Stimulated activated CD4-positive, alpha-beta T cell treated with anti-CD3 and anti-CD28 coated beads, Interleukin-12 subunit alpha, Interleukin-12 subunit beta, amount 100 ng/mL, for 4 hours (primary cell): ENCODE data around the gene PKM.
A peak's percentile ranks its signal among the peaks of the same experiment; 100 is the strongest.

Experiments used
- DNase-seq: peaks from one replicate; pipeline ENCODE4 v3.0.0-alpha.2; 2020

The PKM gene

DNA sequence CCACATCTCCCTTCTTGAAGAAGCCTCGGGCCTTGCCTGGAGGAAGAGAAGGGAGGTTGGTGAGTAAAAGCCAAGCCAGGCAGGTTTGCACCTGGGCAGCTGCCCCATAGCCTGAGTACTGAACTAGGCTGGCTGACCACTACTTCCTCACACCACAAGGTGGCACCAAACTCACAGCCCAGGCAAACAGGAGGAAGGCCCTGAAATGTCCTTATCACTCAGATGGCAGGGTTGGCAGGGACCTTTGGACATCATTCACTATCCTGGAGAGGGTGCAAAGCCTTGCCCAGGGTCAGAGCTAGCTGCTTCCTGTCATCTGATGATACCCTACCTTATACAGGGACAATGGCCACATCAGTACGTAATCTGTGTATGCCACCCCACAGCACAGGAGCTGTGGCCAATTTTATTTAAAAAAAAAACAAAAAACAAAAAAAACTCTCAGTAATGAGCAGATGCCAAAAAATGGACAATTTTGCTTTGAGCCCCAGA is 31.2 kb downstream of the PKM start:
- DNase-seq: peak; percentile 60

- DNase-seq: no peak
Measured at GRCh38 chr15:72199205-72199515, 31.8 kb downstream of the PKM start.

DNA sequence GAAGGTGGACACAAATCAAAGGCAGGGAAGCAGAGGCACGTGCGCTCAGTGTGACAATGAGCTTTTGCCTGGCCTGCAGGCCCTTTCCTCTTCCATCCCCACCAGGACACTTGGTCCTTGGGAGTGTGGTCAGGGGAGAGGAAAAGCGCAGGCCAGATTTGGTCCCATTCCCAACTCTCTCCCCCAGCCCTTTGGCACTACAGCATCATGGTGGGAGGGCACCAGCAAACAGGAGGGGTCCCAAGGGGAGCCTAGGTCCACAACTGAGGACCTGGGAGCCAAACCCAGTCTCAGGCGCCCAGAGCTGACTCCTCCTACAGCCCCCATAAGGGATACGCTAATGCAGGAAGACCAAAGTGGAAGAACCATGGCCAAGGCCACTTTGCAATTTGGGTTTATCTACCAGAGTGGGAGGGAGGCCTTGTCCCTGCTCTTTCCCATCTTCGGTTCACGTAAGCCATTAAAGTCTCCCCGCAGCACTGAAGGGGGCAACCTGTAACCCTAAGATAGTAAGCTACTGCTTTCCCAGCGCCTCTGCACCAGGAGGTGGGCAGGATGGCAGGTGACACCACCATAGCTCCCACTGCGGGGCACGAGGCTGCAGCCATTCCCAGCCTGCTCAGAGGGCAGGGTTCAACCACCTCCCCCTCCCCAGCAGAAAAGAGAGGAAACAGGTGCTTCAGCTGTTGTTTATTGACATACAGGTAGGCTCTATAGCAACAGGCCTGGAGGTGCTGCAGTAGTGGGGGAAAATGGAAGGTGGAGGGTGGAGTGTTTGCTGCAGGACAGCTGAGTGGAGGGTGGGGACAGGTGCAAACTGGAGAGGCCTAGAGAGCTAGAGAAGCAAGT is 32.4 kb downstream of the PKM start:
- no peak for DNase-seq

- peak; percentile 45 for DNase-seq
Measured at GRCh38 chr15:72197460-72198355, 33.3 kb downstream of the PKM start, which contains the start of gene GRAMD2A. GRAMD2A (minus strand) TSS chr15:72197787.

- no peak for DNase-seq
Measured at GRCh38 chr15:72197041-72197459, 33.9 kb downstream of the PKM start.

DNA sequence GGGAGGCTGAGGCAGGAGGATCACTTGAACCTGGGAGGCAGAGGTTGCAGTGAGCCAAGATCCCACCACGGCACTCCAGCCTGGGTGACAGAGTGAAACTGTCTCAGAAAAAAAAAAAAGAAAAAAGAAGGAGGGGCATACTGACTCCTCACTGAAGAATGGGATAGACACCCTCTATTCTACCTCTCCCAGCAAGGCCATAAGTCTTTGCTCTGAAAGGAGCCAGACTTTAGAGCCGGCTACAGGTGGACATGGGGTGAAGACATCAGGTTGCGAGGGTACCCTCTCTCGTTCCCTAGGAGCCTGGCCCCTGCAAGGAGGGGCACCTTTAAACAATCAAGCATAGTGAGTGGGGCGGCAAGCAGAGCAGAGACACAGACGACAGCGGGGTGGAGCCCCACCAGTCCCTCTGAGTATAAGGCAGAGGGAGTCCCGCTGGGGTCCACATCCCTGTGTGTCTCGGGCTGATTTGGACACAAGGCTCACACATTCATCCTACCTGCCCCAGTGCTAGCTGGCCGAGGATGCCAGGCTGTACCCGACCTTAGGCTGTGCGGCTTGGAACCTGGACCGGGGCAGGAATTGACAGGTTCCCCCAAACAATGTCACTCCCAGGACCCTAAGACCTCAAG is 34.5 kb downstream of the PKM start:
- no peak for DNase-seq

GRCh38 chr15:72195101-72195511 is 35.9 kb downstream of the PKM start:
- DNase-seq: no peak

DNA sequence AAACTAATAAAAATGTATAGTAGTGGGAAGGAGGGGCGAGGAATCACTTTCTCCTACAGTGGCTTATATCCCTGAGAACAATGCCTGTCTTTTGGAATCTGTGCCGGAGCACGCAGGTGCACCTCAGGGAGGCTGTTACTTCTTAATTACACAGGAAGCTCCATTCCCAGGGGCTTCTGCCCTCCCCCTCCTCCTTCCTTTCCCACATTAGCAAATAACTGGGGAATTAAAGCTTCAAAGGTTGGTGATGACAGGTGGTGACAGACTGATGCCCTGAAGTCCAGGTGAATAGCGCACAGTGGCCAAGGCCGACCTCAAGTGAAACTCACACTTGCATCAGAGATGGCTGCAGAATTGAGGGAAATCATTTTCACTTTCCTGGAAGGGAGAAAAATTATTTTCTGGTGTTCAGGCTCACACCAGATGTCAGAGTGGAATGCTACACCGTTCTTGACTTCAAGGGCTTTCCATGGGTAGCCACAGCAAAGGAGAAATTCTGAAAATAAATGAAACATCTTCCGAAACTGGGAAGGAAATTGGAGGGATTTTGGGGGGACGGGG is 37.1 kb downstream of the PKM start:
- DNase-seq: no peak

- DNase-seq: no peak
Measured at GRCh38 chr15:72192416-72192815, 38.6 kb downstream of the PKM start.

DNA sequence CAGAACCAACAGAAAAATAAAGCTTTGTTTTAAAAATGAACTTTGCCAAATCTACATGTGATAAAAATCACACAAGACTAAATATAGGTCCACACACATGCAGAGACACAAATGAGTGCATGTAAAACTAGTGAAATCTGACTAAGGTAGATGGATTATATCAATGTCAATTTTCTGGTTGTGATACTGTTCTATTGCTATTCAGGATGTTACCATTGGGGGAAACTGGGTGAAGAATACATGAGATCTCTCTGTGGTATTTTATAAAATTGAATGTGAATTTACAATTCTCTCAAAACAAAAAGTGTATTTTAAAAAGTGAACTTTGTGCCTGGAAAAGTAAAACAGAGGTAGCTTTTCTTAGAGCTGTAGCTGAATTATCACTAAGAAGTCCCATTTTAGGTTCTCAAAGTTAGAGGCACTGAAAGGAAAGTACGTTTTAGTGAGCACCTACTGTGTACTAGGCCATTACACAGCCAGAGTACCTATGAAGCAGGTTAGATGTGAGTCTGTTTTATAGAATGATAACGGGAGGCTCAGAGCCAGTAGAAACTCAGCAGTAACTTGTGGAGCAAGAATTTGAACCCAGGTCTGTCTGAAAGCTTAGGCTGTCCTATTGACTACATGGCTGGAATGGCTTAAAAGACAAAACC is 41.6 kb downstream of the PKM start:
- DNase-seq: no peak

GRCh38 chr15:72184165-72184811 is 46.7 kb downstream of the PKM start:
- no peak for DNase-seq

- no peak for DNase-seq
Measured at GRCh38 chr15:72183781-72184164, 47.2 kb downstream of the PKM start.

DNA sequence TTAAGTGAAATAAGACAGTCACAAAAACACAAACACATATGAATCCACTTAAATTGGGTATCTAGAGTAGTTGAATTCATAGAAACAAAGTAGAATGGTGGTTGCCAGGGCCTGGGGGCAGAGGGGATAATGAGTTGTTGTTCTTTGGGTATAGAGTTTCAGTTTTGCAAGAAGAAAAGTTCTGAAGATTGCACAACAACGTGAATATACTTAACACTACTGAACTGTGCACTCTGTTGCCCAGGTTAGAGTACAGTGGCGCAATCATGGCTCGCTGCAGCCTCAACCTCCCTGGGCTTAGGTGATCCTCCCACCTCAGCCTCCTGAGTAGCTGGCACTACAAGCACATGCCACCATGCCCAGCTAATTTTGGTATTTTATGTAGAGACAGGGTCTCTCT is 48.3 kb downstream of the PKM start:
- no peak for DNase-seq

DNA sequence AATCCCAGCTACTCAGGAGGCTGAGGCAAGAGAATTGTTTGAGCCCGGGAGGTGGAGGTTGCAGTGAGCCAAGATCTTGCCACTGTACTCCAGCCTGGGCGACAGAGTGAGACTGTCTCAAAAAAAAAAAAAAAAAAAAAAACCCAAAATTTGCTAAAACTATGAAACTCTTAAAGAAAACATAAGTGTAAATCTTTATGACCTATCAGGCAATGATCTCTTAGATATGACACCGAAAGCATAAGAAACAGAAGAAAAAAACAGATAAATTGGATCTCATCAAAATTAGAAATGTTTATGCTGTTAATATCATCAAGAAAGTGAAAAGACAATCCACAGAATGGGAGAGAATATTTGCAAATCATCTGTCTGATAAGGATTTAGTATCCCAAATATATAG is 48.7 kb downstream of the PKM start:
- DNase-seq: no peak

DNA sequence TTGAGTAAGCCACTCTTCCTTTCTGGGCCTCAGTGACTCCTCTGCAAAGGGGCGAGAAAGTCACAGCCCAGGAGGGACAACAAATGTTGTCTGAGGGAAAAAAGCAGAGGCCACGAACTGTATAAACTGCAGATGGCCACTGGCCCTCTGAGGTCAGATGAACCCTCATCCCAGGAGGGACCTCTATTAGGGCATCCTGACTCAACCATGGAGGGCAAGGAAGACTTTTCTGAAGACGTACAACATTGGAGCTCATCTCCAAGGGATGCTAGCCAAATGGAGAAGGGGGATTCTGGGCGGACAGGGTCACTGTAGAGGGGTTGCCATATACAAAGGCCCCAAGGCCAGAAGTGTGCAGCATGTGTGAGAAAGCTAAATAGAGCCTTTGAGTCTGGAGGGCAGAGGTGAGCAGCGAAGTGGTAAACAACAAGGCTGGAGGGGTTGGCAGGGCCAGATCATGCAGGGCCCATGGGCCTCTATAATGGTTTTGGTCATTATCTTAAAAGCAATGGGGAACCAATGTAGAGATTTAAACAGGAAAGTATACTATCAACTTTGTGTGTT is 50.1 kb downstream of the PKM start:
- no peak for DNase-seq

- no peak for DNase-seq
Measured at GRCh38 chr15:72179950-72180581, 50.9 kb downstream of the PKM start.

DNA sequence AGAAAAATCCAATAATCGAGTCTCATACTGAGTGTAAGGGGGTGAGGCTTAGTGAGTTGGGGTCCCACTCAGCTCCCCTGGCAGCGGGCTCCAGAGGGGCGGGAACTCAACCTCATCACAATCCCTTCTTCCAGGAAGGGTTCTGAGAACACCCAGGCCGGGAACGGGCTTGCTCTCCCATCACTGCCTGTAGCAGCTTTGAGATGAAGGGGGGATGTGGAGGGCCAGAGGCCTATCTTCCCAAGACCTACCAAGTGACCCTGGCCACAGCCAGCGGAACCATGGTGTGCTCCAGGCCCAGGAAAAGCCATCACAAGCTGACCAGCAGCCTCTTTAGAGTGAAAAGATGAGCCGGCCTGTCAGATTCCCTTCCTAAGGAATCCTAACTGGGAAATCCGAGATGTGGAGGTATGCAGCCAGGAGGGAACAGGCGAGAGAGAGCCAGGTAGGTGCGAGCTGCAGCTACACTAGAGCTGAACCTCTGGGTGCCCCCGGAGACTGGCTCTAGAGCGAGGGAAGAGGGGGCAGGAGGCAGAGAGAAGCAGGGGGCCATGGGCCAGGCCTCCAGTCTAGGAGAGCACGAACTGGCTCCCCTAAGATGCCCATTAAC is 51.9 kb downstream of the PKM start:
- no peak for DNase-seq

- DNase-seq: no peak
Measured at GRCh38 chr15:72176743-72177142, 54.2 kb downstream of the PKM start.

DNA sequence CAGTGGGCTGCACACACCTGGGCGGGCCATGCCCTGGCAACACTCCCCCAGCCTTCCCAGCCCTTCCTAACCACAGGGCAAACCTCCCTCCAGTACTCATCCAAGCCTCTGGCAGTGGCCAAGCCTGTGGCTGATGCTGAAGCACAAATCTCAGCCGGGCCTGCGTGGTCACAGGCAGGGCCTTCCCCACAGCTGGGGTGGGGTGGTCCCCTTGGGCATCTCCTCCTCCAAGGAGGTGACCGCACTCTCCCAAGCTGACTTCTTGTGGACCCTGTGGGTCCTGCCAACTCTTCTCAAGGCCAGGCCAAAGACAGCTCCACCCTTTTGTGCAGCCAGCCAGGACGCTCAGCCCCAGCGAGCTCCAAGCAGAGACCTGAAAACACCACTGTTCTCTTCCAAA is 54.8 kb downstream of the PKM start:
- DNase-seq: no peak

- no peak for DNase-seq
Measured at GRCh38 chr15:72175186-72176044, 55.6 kb downstream of the PKM start.
